SHP77 (cell line): ENCODE data around the gene FLG.
"Not testable (repeated sequence)": the region's sequence is repeated elsewhere in the genome, so short reads cannot be mapped to it uniquely, and the experiment has no call there.

Experiments used
- DNase-seq, 2 experiments: peaks; one replicate each; lab custom pipeline; 2025; lab: John Stamatoyannopoulos, UW

Gene FLG

GRCh38 chr1:152303139-152303872, 21.7 kb downstream of the FLG start:
- not testable (repeated sequence) for DNase-seq

GRCh38 chr1:152256394-152256793, 68.6 kb downstream of the FLG start:
- not testable (repeated sequence) for DNase-seq
